Lower leg skin (tissue), 3 donors: ENCODE measurements around the gene REXO4.

Experiments used
- CTCF ChIP-seq, 3 donors: fragments of 450-650 bp; IDR thresholded peaks; one replicate each; pipeline ENCODE4 v1.5.1; 2016; ENCODE audit warnings: antibody characterized with exemption in 3 of 3, mild to moderate bottlenecking in 3 of 3, moderate library complexity in 2 of 3
- POLR2A ChIP-seq, 2 donors: fragments of 450-650 bp; IDR thresholded peaks; one replicate each; pipeline ENCODE4 v1.6.1; 2016 to 2017; ENCODE audit warnings: antibody characterized with exemption in 2 of 2, mild to moderate bottlenecking in 1 of 2, moderate library complexity in 1 of 2

GRCh38 chr9:133367221-133367620, 50.6 kb downstream of the REXO4 start:
- no peak for TF ChIP-seq CTCF (IDR thresholded peaks at IDR 0.05)
- TF ChIP-seq POLR2A (IDR thresholded peaks at IDR 0.05), result no peak
